C4-2B (cell line): ENCODE data around the gene DDX55.

Experiments
- CTCF ChIP-seq: fragments of 450-650 bp; conservative IDR thresholded peaks from 2 replicates; pipeline ENCODE4 v1.5.1; 2017; ENCODE audit warnings: mild to moderate bottlenecking
- ZFX ChIP-seq: fragments of 450-650 bp; IDR thresholded peaks from 2 replicates; pipeline ENCODE4 v1.6.1; 2017

DNA sequence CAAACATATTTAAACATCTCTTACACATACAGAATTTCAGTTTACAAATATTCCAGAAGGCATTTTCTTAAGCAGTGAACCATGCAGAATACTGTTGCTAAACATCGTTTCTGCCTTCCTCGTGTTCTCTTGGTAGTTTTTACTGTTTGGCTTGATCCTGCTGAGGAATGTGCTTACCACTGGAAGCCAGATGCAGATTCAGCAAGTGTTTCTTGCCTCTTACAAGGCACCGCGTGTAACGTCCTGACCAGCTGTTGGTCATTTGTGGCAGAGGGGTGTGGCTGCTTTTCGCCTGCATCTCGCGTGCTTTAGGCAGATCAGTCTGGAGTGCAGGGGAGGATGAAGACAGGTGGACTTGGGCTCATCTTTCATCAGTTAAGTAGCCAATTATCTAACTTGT is 19.2 kb downstream of the DDX55 start:
- no peak for TF ChIP-seq CTCF
- TF ChIP-seq ZFX = no peak
